Neural progenitor cell (in vitro differentiated cells): Measurements from ENCODE around the gene HSPG2.
"Not testable (repeated sequence)": the region's sequence is repeated elsewhere in the genome, so short reads cannot be mapped to it uniquely, and the experiment has no call there.

Experiments used
- CTCF ChIP-seq: fragments of 200-600 bp; sonication (generic); IDR thresholded peaks from 2 replicates; pipeline ENCODE4 v1.5.1; 2017; ENCODE audit warnings: antibody characterized with exemption, mild to moderate bottlenecking
- EZH2phosphoT487 ChIP-seq: fragments of 200-600 bp; sonication (generic); IDR thresholded peaks from 2 replicates; pipeline ENCODE4 v1.6.1; 2017; ENCODE audit warnings: antibody characterized with exemption

GRCh38 chr1:21785764-21786163, 151.3 kb downstream of the HSPG2 start:
- not testable (repeated sequence) for TF ChIP-seq CTCF, EZH2phosphoT487
